ENCODE measurements around the gene SPECC1L. TPM values are rescaled to one million over a fixed set of nuclear protein-coding genes. Genes with fewer than 3 reads are reported as not detected.

The SPECC1L gene
- total RNA-seq, 1 donor from 2014 or later, result 123 TPM

GRCh38 chr22:24442352-24442744 is 171.7 kb downstream of the SPECC1L start:
- no peak overlapping the region for H3K27ac Mint-ChIP-seq (ENCODE audit: unreplicated experiment)
- no peak overlapping the region for H3K4me3 Mint-ChIP-seq
- TF ChIP-seq, protein P1, sequence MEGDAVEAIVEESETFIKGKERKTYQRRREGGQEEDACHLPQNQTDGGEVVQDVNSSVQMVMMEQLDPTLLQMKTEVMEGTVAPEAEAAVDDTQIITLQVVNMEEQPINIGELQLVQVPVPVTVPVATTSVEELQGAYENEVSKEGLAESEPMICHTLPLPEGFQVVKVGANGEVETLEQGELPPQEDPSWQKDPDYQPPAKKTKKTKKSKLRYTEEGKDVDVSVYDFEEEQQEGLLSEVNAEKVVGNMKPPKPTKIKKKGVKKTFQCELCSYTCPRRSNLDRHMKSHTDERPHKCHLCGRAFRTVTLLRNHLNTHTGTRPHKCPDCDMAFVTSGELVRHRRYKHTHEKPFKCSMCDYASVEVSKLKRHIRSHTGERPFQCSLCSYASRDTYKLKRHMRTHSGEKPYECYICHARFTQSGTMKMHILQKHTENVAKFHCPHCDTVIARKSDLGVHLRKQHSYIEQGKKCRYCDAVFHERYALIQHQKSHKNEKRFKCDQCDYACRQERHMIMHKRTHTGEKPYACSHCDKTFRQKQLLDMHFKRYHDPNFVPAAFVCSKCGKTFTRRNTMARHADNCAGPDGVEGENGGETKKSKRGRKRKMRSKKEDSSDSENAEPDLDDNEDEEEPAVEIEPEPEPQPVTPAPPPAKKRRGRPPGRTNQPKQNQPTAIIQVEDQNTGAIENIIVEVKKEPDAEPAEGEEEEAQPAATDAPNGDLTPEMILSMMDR (conservative IDR thresholded peaks at IDR 0.05), result no peak
- DNase-seq (ENCODE audit: low read depth, low spot score), result no peak
- no peaks in the 10 kb centered on the region for H3K27me3 Mint-ChIP-seq (ENCODE audit: low read depth)
- peaks cover 25% of the 10 kb centered on the region for H3K4me1 Mint-ChIP-seq
- H3K9me3 Mint-ChIP-seq, result no peaks in the 10 kb centered on the region
- no peaks in the 10 kb centered on the region for H3K36me3 Mint-ChIP-seq (ENCODE audit: low read depth)

DNA sequence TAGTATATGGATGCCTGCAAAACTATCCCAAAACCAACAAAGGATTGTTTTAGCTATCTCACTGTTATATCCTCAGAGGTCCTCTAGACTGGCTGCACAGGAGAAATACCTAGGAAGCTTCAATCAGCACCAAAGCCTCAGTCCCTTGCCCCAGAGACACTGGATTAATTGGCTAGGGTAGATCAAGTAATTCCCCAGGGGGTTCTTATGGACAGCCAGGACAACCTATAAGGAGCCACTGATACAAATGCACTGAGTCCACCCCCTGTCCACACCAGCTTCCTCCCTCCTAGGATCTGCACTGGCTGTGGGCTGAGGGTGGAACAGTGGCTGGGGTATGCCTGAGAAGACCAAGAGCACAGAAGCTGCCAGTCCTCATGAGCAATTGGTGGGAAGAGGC is 173.0 kb downstream of the SPECC1L start:
- no peaks in the 10 kb centered on the region for H3K36me3 Mint-ChIP-seq (ENCODE audit: low read depth)
- no peaks in the 10 kb centered on the region for H3K9me3 Mint-ChIP-seq
- H3K4me1 Mint-ChIP-seq, result peaks cover 25% of the 10 kb centered on the region
- no peak for DNase-seq (ENCODE audit: low read depth, low spot score)
- H3K4me3 Mint-ChIP-seq, result no peak overlapping the region
- H3K27me3 Mint-ChIP-seq (ENCODE audit: low read depth), result no peaks in the 10 kb centered on the region
- no peak overlapping the region for H3K27ac Mint-ChIP-seq (ENCODE audit: unreplicated experiment)
- TF ChIP-seq, protein P1 (conservative IDR thresholded peaks at IDR 0.05), result no peak

DNA sequence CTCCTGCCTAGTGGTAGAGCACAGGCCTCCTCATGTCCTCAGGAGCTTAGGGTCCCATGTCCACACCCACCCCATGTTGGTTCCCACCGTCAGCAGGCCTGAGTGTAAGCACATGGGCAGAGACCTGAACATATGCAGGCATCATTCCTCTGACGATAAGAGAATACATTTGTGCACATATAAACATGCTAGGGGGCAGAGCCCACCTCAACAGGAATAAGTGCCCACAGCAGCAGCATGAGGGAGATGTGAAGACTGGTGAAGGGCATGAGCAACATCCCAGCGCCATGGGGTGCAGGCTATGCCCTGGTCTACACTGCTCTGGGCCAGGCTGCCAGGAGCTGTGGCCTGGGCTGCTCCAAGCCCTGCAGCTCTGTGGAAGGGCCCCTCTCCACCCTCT is 173.6 kb downstream of the SPECC1L start:
- no peak for DNase-seq (ENCODE audit: low read depth, low spot score)
- peaks cover 25% of the 10 kb centered on the region for H3K4me1 Mint-ChIP-seq
- H3K36me3 Mint-ChIP-seq (ENCODE audit: low read depth), result no peaks in the 10 kb centered on the region
- no peaks in the 10 kb centered on the region for H3K27me3 Mint-ChIP-seq (ENCODE audit: low read depth)
- H3K27ac Mint-ChIP-seq (ENCODE audit: unreplicated experiment), result no peak overlapping the region
- no peaks in the 10 kb centered on the region for H3K9me3 Mint-ChIP-seq
- no peak overlapping the region for H3K4me3 Mint-ChIP-seq
- TF ChIP-seq, protein P1 (conservative IDR thresholded peaks at IDR 0.05), result no peak

DNA sequence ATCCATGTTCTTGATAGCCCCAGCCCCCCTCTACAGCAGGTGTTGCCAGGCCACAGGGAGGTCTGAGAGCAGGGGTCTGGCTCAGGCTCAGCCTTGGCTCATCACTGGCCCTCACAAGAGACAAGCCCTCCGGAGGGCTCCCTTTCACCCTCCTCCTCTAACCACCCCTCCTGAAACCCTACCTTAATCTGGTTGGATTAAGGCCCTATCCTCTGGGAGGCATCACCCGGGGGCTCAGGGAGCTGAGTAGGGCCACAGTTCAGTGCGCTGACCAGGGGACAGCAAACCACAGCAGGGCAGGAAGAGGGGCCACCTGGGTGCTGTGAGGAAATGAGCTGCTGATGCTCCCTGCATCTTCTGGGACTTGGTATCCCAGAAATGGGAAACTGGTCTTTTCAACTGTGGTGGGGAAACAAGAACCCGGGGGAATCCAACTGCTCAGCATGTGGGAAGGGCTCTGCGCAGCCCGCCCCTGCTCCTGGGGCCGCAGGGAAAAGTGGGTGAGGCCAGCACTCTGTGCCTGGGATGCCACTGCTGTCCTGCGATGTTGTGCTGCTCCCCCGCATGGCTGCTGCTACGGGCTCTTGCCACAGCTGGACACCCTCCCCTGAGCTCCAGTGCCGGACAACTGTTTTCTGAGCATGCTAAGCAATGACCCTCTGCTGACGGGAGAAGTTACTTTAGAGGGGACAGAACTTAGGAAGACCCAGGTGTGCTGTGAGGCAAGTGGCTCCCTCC is 174.3 kb downstream of the SPECC1L start:
- no peak for DNase-seq (ENCODE audit: low read depth, low spot score)
- no peaks in the 10 kb centered on the region for H3K36me3 Mint-ChIP-seq (ENCODE audit: low read depth)
- TF ChIP-seq, protein P1 (conservative IDR thresholded peaks at IDR 0.05), result no peak
- H3K4me3 Mint-ChIP-seq, result no peak overlapping the region
- peak overlapping the region; percentile 13 for H3K27ac Mint-ChIP-seq (ENCODE audit: unreplicated experiment)
- H3K4me1 Mint-ChIP-seq, result peaks cover 25% of the 10 kb centered on the region
- H3K9me3 Mint-ChIP-seq, result no peaks in the 10 kb centered on the region
- H3K27me3 Mint-ChIP-seq (ENCODE audit: low read depth), result no peaks in the 10 kb centered on the region

DNA sequence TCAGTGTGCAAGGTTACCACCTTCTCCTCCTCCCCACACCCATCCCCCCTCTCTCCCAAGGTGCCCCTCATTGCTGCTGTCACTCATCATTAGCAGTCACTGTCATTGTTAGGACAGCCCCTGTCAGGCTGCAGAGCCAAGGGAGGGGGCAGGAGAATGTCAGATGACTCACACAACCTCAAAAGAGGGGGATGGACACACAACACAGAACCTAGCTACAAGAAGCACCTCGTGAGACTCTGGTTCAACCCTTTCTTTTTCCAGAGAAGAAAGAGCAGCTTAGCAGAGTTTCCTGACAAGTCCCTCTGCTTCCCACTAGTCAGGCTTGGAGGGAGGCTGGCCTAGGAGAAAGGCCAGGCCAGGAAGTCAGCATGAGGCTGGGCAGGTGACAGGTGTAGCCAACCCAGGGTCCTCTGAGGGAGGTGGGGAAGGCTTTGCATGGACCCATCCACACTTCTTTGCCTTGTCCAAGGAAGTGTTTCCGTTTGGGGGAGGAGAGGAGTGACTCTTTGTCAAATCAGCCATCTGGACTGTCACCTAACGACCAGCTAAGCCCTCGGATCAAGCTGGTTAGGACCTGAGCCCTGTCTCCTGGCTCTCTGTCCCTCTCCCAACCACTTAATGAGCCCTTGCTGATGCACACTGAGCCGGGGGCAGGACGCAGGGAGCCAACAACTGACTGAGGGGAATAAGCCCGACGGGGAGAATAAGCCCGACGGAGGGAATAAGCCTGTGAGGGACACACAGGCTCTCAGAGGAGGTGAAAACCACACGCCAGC is 175.0 kb downstream of the SPECC1L start:
- TF ChIP-seq, protein P1 (conservative IDR thresholded peaks at IDR 0.05), result no peak
- no peaks in the 10 kb centered on the region for H3K9me3 Mint-ChIP-seq
- peak overlapping the region; percentile 13 for H3K27ac Mint-ChIP-seq (ENCODE audit: unreplicated experiment)
- H3K36me3 Mint-ChIP-seq (ENCODE audit: low read depth), result no peaks in the 10 kb centered on the region
- DNase-seq (ENCODE audit: low read depth, low spot score), result no peak
- peaks cover 31% of the 10 kb centered on the region for H3K4me1 Mint-ChIP-seq
- H3K4me3 Mint-ChIP-seq, result no peak overlapping the region
- no peaks in the 10 kb centered on the region for H3K27me3 Mint-ChIP-seq (ENCODE audit: low read depth)

Measured in neural crest cell (in vitro differentiated cells).